Heart left ventricle (tissue), 16 donors: Measurements from ENCODE around the gene LHX8. TPM values are rescaled to one million over a fixed set of nuclear protein-coding genes. Genes with fewer than 3 reads are reported as not detected.

ENCODE experiments used
- ATAC-seq, 4 donors: fragments of 200-7000 bp; cut with Tn5 transposase; one replicate each; pipeline ENCODE4 v1.9.1; 2020 to 2022; ENCODE audit warnings: moderate library complexity in 4 of 4, mild to moderate bottlenecking in 3 of 4, moderate number of reproducible peaks in 1 of 4
- DNase-seq, 5 donors: peaks; one replicate each; pipeline ENCODE4 v3.0.0-alpha.2; 2020
- H3K27ac ChIP-seq, 12 donors: fragments of 200-600 bp; sonication (generic) in 4 of 12; one replicate each; pipeline versions ENCODE4 v1.5.0 to v1.8.0; 2016 to 2022; ENCODE audit warnings: mild to moderate bottlenecking in 2 of 12
- H3K27me3 ChIP-seq, 9 donors: fragments of 200-600 bp; sonication (generic) in 2 of 9; one replicate each; pipeline versions ENCODE4 v1.5.1 to v1.8.0; 2016 to 2022; ENCODE audit warnings: mild to moderate bottlenecking in 3 of 9
- H3K36me3 ChIP-seq, 9 donors: fragments of 200-600 bp; sonication (generic) in 2 of 9; one replicate each; pipeline versions ENCODE4 v1.5.0 to v1.8.0; 2018 to 2022; ENCODE audit warnings: mild to moderate bottlenecking in 2 of 9
- H3K4me1 ChIP-seq, 12 donors: fragments of 200-600 bp; sonication (generic) in 4 of 12; one replicate each; pipeline versions ENCODE4 v1.5.0 to v1.8.0; 2016 to 2022; ENCODE audit warnings: mild to moderate bottlenecking in 3 of 12
- H3K4me3 ChIP-seq, 12 donors: fragments of 200-600 bp; sonication (generic) in 4 of 12; one replicate each; pipeline versions ENCODE4 v1.5.0 to v1.8.0; 2017 to 2022; ENCODE audit warnings: mild to moderate bottlenecking in 9 of 12, moderate library complexity in 4 of 12
- H3K9me3 ChIP-seq, 12 donors: fragments of 200-600 bp; sonication (generic) in 4 of 12; one replicate each; pipeline versions ENCODE4 v1.5.0 to v1.8.0; 2016 to 2022; ENCODE audit warnings: mild to moderate bottlenecking in 1 of 12
- POLR2A ChIP-seq, 2 donors: fragments of 450-650 bp; IDR thresholded peaks; one replicate each; pipeline ENCODE4 v1.6.1; 2017; ENCODE audit warnings: antibody characterized with exemption in 2 of 2, mild to moderate bottlenecking in 2 of 2, moderate library complexity in 2 of 2
- WGBS, 4 donors: extraction: QIAGEN DNeasy Blood & Tissue Kit in 2 of 4; methylation state at CpG; one replicate each; pipeline versions ENCODE4 v1.1.5 to v1.1.7; 2013 to 2018; 5-methylcytosine and 5-hydroxymethylcytosine counted together
- intact Hi-C, 10 donors: fragments of 100-400 bp; cut with DNase I; formaldehyde crosslinking; loops; one replicate each; pipeline versions ENCODE4 v1.11.1 to v1.14.2; 2022
- polyA plus RNA-seq, 2 donors: library from polyadenylated mRNA; stranded (reverse); fragments of 200-250 nt; gene quantifications; one replicate each; pipeline ENCODE4 v1.2.3, GENCODE V29; 2013
- total RNA-seq, 9 donors: library from RNA; depleted of rRNA in 2 of 9; stranded (reverse); fragments of >200 nt in 2 of 9; fragmentation: NEBNext Ultra II Directional in 3 of 9; extraction: Animal tissue kit (Norgen Biotek cat#: 25700) in 3 of 9; gene quantifications; one replicate each; pipeline versions ENCODE4 v1.1.0 to v1.2.4, GENCODE V29; 2016 to 2023
- TF ChIP-seq, protein P1 (sequence below), 12 donors: fragments of 200-600 bp; sonication (generic) in 4 of 12; IDR thresholded peaks; one replicate each; pipeline versions ENCODE4 v1.5.0 to v1.8.0; 2018 to 2022; ENCODE audit warnings: antibody characterized with exemption in 12 of 12, mild to moderate bottlenecking in 5 of 12
- donor health status: ischemic (EF 13 %, LVEDD 7.1; RV severe dilation, severe dysfunction).
- donor health status: healthy with polysubstance abuse.
- donor health status: DM: no; HTN: yes; CAD: no.
- donor health status: DM: no; HTN: no; CAD: no.
- donor health status: ischemic (EF 25% LVEDD 6.9; RV normal size, moderate dysfunction).
- donor health status: ischemic (EF 25% LVEDD 5.7; RV mildly dilated, moderate dysfunction).
- donor health status: healthy.
- donor health status: DM: yes; HTN: yes; CAD: no.
- donor health status: ischemic (EF 35%, LVEDD 5.7; RV mildly dilated, moderate dysfunction).
- donor health status: nonischemic (EF 11% LVEDD 7.7; RV severe dilation, severe dysfunction).
- donor health status: DM: yes; HTN: yes; CAD: no.
- donor health status: PGD.
- donor health status: ischemic (EF 29% LVEDD 5.4; RV normal size, mild dysfunction).
- donor health status: nonischemic (EF 23%, LVEDD 6.1; RV moderate dilation, normal function).

The LHX8 gene
- total and polyA plus RNA-seq, 11 donors, result not detected

DNA sequence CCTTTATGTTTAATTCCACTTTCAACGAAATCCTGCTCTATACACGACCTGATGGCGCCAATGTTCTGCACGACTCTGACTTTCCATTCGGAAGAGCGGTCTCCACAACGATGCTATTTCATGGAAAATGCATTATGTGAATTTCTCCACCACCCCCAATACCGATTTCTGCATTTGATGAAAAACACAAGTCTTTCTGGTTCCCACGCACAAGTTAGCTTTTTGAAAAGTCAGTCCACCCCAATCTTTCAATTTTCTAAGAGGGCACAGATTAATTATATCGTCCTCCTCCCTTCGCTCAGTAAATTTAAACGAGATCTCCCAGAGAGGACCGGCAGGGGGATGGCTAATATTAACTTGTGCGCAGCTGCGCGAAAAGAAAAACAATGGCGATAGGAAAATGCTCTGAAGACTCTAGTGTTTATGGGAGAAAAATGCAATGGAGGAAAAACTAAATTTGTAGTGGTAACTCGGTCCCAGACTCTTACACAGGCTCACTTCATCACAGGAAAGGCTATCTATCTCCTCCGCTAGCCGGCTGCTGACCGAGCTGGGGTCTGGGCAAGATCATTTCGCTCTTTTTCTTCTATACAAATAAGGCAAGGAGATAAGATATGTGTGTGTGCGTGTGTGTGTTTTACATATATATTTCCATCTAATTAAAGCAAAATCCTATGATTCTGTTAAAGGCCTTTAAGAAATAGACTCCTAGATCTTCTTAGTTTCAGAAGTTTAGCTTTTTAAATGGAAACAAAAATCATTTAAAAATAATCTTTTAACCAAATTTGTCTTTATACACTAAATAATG is 1.2 kb upstream of the LHX8 start:
- WGBS, 4 donors, result 6 to 9% (median 7%) methylated on average over 23 of the region's 23 CpGs
- no peak overlapping the region for H3K4me3 ChIP-seq
- H3K9me3 ChIP-seq, result no peaks in the 10 kb centered on the region
- no peak overlapping the region for H3K27ac ChIP-seq
- intact Hi-C loops, result no loop called here
- H3K27me3 ChIP-seq, result peaks cover 56 to 100% (median 98%) of the 10 kb centered on the region in 9 donors
- no peak for DNase-seq
- no peaks in the 10 kb centered on the region for H3K36me3 ChIP-seq
- peaks cover 0 to 30% (median 12%) of the 10 kb centered on the region in 12 donors for H3K4me1 ChIP-seq
- TF ChIP-seq, protein P1, sequence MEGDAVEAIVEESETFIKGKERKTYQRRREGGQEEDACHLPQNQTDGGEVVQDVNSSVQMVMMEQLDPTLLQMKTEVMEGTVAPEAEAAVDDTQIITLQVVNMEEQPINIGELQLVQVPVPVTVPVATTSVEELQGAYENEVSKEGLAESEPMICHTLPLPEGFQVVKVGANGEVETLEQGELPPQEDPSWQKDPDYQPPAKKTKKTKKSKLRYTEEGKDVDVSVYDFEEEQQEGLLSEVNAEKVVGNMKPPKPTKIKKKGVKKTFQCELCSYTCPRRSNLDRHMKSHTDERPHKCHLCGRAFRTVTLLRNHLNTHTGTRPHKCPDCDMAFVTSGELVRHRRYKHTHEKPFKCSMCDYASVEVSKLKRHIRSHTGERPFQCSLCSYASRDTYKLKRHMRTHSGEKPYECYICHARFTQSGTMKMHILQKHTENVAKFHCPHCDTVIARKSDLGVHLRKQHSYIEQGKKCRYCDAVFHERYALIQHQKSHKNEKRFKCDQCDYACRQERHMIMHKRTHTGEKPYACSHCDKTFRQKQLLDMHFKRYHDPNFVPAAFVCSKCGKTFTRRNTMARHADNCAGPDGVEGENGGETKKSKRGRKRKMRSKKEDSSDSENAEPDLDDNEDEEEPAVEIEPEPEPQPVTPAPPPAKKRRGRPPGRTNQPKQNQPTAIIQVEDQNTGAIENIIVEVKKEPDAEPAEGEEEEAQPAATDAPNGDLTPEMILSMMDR (IDR thresholded peaks at IDR 0.05), result no peak
- TF ChIP-seq POLR2A (IDR thresholded peaks at IDR 0.05), result no peak
- ATAC-seq, result no peak

DNA sequence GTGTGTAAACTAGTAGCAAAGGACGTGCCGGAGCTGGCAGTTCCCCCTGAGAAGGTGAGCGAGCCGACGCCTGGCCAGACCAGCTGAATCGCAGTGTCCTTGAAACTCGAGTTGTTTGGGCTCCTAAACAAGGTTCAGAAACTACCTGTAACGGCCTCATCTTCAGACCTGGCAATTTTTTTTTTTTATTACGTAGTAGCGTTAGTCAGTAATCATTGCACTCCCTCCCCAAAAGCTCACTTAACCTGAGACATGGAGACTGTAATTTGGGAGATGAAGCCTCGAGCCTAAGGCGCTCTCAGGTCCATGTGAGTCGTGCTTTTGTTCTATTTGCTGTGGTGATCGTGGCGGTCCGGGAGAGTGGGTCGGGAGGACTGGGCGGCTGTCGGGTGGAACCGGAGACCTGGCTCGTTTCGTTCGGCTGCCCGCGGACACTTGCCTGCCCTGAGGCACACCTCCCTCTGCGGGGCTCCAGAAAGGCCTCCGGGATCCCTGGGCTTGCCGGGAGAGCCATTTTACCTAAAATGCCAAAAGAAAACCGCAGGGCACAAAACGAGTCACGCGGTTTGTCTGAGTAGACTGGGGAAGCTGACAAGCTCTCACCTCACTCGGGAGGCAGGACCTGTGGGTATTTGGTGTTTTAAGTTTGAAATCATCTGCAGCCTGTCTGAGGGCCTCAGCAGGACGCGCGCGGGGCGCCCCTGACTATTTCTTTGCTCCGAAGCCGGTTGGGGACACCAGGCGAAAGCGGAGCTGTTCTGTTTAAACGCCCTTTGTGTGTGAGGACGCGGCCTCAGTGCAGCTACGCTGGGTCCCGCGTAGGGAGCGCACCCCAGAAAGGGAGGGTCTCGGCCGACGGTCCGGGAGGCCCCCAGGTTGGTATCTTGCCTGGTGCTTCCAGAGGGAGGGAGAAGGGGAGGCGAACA is 722 bp downstream of the LHX8 start:
- no peak for TF ChIP-seq POLR2A (IDR thresholded peaks at IDR 0.05)
- TF ChIP-seq, protein P1 (IDR thresholded peaks at IDR 0.05), result no peak
- WGBS, 4 donors, result 3 to 6% (median 4%) methylated on average over 37 to 54 of the region's 54 CpGs
- peaks cover 53 to 99% (median 93%) of the 10 kb centered on the region in 9 donors for H3K27me3 ChIP-seq

DNA sequence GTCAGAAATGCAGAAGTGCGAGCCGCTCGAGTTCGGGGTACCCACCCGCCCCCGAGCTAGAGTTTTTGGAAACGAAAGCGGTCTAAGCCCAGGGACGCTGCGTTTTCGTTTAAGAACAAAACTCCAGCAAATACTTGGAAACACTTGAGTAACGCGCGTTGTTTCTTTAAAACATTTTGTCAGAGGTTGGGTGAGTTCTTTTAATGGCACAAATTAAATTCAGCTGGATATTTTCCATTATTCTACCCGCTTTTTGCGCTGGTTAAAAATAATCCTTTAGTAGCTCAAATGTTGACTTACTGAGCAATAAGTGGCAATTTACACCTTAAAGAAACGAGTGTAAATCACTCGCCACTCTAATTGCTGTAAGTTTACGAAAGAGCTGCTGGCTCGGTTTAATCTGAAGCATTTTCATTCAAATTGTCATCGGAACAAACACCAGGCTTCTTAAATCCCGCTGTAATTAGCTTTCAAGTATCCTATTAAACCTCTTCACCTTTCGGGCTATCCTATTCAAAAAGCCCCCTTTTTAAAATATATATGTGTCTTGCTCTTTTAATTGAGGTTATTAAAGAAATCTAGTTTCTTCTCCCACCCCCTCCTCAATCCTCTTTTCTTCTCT is 1.5 kb downstream of the LHX8 start:
- peaks cover 0 to 26% (median 12%) of the 10 kb centered on the region in 12 donors for H3K4me1 ChIP-seq
- no peak overlapping the region for H3K27ac ChIP-seq
- DNase-seq, result no peak
- no peaks in the 10 kb centered on the region for H3K9me3 ChIP-seq
- intact Hi-C loops, result no loop called here
- ATAC-seq, result no peak
- no peaks in the 10 kb centered on the region for H3K36me3 ChIP-seq
- 3 to 7% (median 6%) methylated on average over 23 of the region's 23 CpGs for WGBS, 4 donors
- TF ChIP-seq POLR2A (IDR thresholded peaks at IDR 0.05), result no peak
- TF ChIP-seq, protein P1 (IDR thresholded peaks at IDR 0.05), result no peak
- H3K27me3 ChIP-seq, result peaks cover 45 to 99% (median 87%) of the 10 kb centered on the region in 9 donors
- peak overlapping the region; percentile 8 to 45 (median 28) for H3K4me3 ChIP-seq

More for the DNA sequence above, 722 bp downstream of the LHX8 start:
- DNase-seq, result no peak
- Histone ChIP-seq H3K4me1 (peaks cover 0 to 29% (median 12%) of the 10 kb centered on the region in 12 donors), H3K36me3 (no peaks in the 10 kb centered on the region), H3K9me3 (no peaks in the 10 kb centered on the region), H3K27ac (no peak overlapping the region), H3K4me3 (peak overlapping the region; percentile 8 to 45 (median 26))
- intact Hi-C loops, result no loop called here
- ATAC-seq, result no peak
